ENCODE data around the gene ARPC5L.

DNA sequence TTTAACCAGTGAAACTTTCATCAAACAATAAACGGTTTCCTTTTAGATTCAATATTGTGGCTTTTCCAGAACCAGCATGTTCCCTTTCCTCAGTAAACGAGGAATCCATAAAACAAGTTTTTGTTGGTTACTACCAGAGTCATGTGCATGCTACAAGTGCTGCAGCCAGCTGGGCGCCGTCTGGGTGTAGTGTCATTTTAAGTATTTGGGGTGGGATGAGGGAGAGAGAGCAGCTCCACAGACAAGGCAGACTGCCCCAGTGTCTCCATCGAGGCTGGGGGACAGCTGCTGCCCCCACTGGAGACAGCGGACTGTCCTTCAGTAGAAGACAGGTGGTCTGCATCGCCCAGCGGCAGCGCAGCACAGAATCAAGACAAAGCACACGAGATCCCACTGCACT is 17.3 kb downstream of the ARPC5L start:
- TF ChIP-seq, protein P1, sequence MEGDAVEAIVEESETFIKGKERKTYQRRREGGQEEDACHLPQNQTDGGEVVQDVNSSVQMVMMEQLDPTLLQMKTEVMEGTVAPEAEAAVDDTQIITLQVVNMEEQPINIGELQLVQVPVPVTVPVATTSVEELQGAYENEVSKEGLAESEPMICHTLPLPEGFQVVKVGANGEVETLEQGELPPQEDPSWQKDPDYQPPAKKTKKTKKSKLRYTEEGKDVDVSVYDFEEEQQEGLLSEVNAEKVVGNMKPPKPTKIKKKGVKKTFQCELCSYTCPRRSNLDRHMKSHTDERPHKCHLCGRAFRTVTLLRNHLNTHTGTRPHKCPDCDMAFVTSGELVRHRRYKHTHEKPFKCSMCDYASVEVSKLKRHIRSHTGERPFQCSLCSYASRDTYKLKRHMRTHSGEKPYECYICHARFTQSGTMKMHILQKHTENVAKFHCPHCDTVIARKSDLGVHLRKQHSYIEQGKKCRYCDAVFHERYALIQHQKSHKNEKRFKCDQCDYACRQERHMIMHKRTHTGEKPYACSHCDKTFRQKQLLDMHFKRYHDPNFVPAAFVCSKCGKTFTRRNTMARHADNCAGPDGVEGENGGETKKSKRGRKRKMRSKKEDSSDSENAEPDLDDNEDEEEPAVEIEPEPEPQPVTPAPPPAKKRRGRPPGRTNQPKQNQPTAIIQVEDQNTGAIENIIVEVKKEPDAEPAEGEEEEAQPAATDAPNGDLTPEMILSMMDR (conservative IDR thresholded peaks at IDR 0.05) = no peak
- TF ChIP-seq ZFX (IDR thresholded peaks at IDR 0.05) = no peak
